Mesothelial cell of epicardium (in vitro differentiated cells): ENCODE data around the gene MYL11. TPM values are rescaled to one million over a fixed set of nuclear protein-coding genes. Genes with fewer than 3 reads are reported as not detected.
A peak's percentile ranks its signal among the peaks of the same experiment; 100 is the strongest.

Experiments used
- DNase-seq, 2 experiments: peaks; one replicate each; pipeline ENCODE4 v3.0.0; 2021; ENCODE audit warnings: low spot score in 2 of 2; ENCODE audit not compliant: unreplicated experiment in 2 of 2
- H3K27ac Mint-ChIP-seq: 2 replicates; pipeline ENCODE4 v1.8.0; 2021; ENCODE audit warnings: mixed read lengths
- H3K27me3 Mint-ChIP-seq: 2 replicates; pipeline ENCODE4 v1.8.0; 2021; ENCODE audit warnings: low read depth, mixed read lengths
- H3K36me3 Mint-ChIP-seq: 2 replicates; pipeline ENCODE4 v1.8.0; 2021; ENCODE audit warnings: mixed read lengths
- H3K4me1 Mint-ChIP-seq: 2 replicates; pipeline ENCODE4 v1.8.0; 2021; ENCODE audit warnings: mixed read lengths
- H3K4me3 Mint-ChIP-seq: 2 replicates; pipeline ENCODE4 v1.8.0; 2021; ENCODE audit warnings: mild to moderate bottlenecking, moderate library complexity, mixed read lengths
- H3K9me3 Mint-ChIP-seq: 2 replicates; pipeline ENCODE4 v1.8.0; 2021; ENCODE audit warnings: mixed read lengths
- CTCF ChIP-seq: fragments of 200-600 bp; sonication (generic); IDR thresholded peaks from one replicate; pipeline ENCODE4 v1.5.0; 2021; ENCODE audit warnings: antibody characterized with exemption; ENCODE audit not compliant: unreplicated experiment
- total RNA-seq: library from RNA; stranded (reverse); gene quantifications from 3 replicates; pipeline ENCODE4 v1.2.1, GENCODE V29; 2021

The MYL11 gene
- total RNA-seq, 1 donor from 2014 or later = 4.4 TPM

- H3K4me1 Mint-ChIP-seq = peaks cover 30% of the 10 kb centered on the region
- no peak for TF ChIP-seq CTCF
These were observed 9.4 kb upstream of the MYL11 start for GRCh38 chr16:30365200-30365599.

GRCh38 chr16:30366511-30366910 is 8.1 kb upstream of the MYL11 start:
- peak overlapping the region; percentile 88 for H3K4me3 Mint-ChIP-seq
- H3K27me3 Mint-ChIP-seq = peaks cover 3% of the 10 kb centered on the region
- H3K9me3 Mint-ChIP-seq = no peaks in the 10 kb centered on the region
- no peak for DNase-seq
- H3K27ac Mint-ChIP-seq = peak overlapping the region; percentile 45
- TF ChIP-seq CTCF = no peak
- H3K36me3 Mint-ChIP-seq = peaks cover 21% of the 10 kb centered on the region
- H3K4me1 Mint-ChIP-seq = peaks cover 36% of the 10 kb centered on the region

More at GRCh38 chr16:30365200-30365599, 9.4 kb upstream of the MYL11 start:
- Mint-ChIP-seq H3K9me3 (no peaks in the 10 kb centered on the region), H3K36me3 (peaks cover 24% of the 10 kb centered on the region), H3K27ac (no peak overlapping the region), H3K4me3 (no peak overlapping the region), H3K27me3 (no peaks in the 10 kb centered on the region)
- DNase-seq = no peak

- H3K9me3 Mint-ChIP-seq = no peaks in the 10 kb centered on the region
- peak overlapping the region; percentile 88 for H3K4me3 Mint-ChIP-seq
- TF ChIP-seq CTCF = no peak
- peaks cover 3% of the 10 kb centered on the region for H3K27me3 Mint-ChIP-seq
- DNase-seq = no peak
- peaks cover 17% of the 10 kb centered on the region for H3K36me3 Mint-ChIP-seq
- H3K4me1 Mint-ChIP-seq = peaks cover 45% of the 10 kb centered on the region
- peak overlapping the region; percentile 45 for H3K27ac Mint-ChIP-seq
These were observed 7.1 kb upstream of the MYL11 start for GRCh38 chr16:30367349-30368009.

- DNase-seq = no peak
- no peak for TF ChIP-seq CTCF
- H3K36me3 Mint-ChIP-seq = peaks cover 13% of the 10 kb centered on the region
- H3K4me1 Mint-ChIP-seq = peaks cover 49% of the 10 kb centered on the region
- H3K27me3 Mint-ChIP-seq = peaks cover 3% of the 10 kb centered on the region
- peak overlapping the region; percentile 44 for H3K27ac Mint-ChIP-seq
- no peaks in the 10 kb centered on the region for H3K9me3 Mint-ChIP-seq
- peak overlapping the region; percentile 88 for H3K4me3 Mint-ChIP-seq
These were observed 6.3 kb upstream of the MYL11 start for GRCh38 chr16:30368122-30368791.

GRCh38 chr16:30368792-30369090 is 5.9 kb upstream of the MYL11 start:
- H3K9me3 Mint-ChIP-seq = no peaks in the 10 kb centered on the region
- peaks cover 3% of the 10 kb centered on the region for H3K27me3 Mint-ChIP-seq
- DNase-seq = no peak
- peaks cover 49% of the 10 kb centered on the region for H3K4me1 Mint-ChIP-seq
- peak overlapping the region; percentile 88 for H3K4me3 Mint-ChIP-seq
- no peak for TF ChIP-seq CTCF
- peak overlapping the region; percentile 44 for H3K27ac Mint-ChIP-seq
- peaks cover 9% of the 10 kb centered on the region for H3K36me3 Mint-ChIP-seq
